Uterus (tissue), 4 donors: ENCODE data around the gene LHX4. TPM values are rescaled to one million over a fixed set of nuclear protein-coding genes. Genes with fewer than 3 reads are reported as not detected.

ENCODE experiments used
- DNase-seq, 2 donors: peaks; one replicate each; pipeline ENCODE4 v3.0.0-alpha.2; 2019 to 2020
- H3K27ac ChIP-seq, 2 donors: fragments of 200-600 bp; sonication (generic); 1 replicate in 1 of 2; 2 replicates in 1 of 2; pipeline ENCODE4 v1.5.1; 2016 to 2018
- H3K27me3 ChIP-seq, 2 donors: fragments of 200-600 bp; sonication (generic); one replicate each; pipeline ENCODE4 v1.5.1; 2018 to 2019; ENCODE audit warnings: control low read depth in 1 of 2
- H3K36me3 ChIP-seq, 2 donors: fragments of 200-600 bp; sonication (generic); one replicate each; pipeline ENCODE4 v1.5.1; 2019; ENCODE audit warnings: control low read depth in 1 of 2
- H3K4me1 ChIP-seq, 2 donors: fragments of 200-600 bp; sonication (generic); one replicate each; pipeline ENCODE4 v1.5.1; 2018 to 2019; ENCODE audit warnings: control low read depth in 1 of 2
- H3K4me3 ChIP-seq, 2 donors: fragments of 200-600 bp; sonication (generic); 1 replicate in 1 of 2; 2 replicates in 1 of 2; pipeline ENCODE4 v1.5.1; 2018 to 2019; ENCODE audit warnings: mild to moderate bottlenecking in 1 of 2
- H3K9me3 ChIP-seq, 2 donors: fragments of 200-600 bp; sonication (generic); one replicate each; pipeline ENCODE4 v1.5.1; 2019; ENCODE audit warnings: control low read depth in 1 of 2
- POLR2A ChIP-seq, 2 donors: fragments of 450-650 bp; IDR thresholded peaks; one replicate each; pipeline ENCODE4 v1.6.1; 2016; ENCODE audit warnings: antibody characterized with exemption in 2 of 2, mild to moderate bottlenecking in 1 of 2, moderate library complexity in 1 of 2
- intact Hi-C: fragments of 100-400 bp; cut with DNase I; formaldehyde crosslinking; loops from one replicate; pipeline ENCODE4 v1.15.1; 2023; ENCODE audit warnings: low total_unique reads
- total RNA-seq, 4 donors: library from RNA; depleted of rRNA in 3 of 4; stranded (reverse); fragments of >200 nt in 3 of 4; gene quantifications; one replicate each; pipeline versions ENCODE4 v1.1.0 to v1.2.4, GENCODE V29; 2014 to 2023
- TF ChIP-seq, protein P1 (sequence below), 4 experiments: fragments of 200-600 bp in 2 of 4; fragments of 450-650 bp in 2 of 4; sonication (generic) in 2 of 4; IDR thresholded peaks; one replicate each; pipeline ENCODE4 v1.5.1; 2016 to 2019; ENCODE audit warnings: antibody characterized with exemption in 4 of 4, mild to moderate bottlenecking in 2 of 4, moderate library complexity in 1 of 4
- donor health status: DM: yes; HTN: yes; CAD: no.

Gene LHX4
- total RNA-seq, 4 donors from 2014 or later = not detected

DNA sequence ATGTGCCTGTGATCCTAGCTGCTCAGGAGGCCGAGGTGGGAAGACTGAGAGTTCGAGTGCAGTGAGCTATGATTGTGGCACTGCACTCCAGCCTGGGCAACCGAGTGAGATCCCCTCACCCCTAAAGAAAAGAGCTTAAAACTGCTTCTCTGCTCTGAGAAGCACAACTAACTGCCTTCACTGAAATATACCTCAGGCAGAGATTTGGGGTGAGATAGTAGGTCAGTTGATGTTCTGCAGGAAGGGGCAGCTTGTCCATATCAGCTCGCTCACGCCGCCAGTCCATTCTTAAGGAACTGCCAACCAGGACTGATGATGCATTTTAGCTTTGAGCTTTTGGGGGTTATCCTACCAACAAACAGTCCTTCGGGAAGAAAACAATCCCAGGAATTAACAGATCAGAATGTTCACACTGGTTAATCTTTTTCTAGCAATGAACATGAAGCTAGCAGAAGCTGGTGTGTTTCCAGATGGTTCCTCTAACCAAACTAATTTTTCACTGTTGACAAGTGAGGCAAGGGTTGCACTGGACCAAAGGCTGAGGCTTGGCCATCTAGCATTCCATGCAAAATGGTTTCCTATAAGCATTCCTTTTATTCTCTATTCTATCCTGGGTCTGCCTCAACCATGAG, 31.6 kb downstream of the LHX4 start:
- H3K27me3 ChIP-seq = peaks cover 0 to 7% of the 10 kb centered on the region in 2 donors
- no peak for TF ChIP-seq POLR2A (IDR thresholded peaks at IDR 0.05)
- TF ChIP-seq, protein P1, sequence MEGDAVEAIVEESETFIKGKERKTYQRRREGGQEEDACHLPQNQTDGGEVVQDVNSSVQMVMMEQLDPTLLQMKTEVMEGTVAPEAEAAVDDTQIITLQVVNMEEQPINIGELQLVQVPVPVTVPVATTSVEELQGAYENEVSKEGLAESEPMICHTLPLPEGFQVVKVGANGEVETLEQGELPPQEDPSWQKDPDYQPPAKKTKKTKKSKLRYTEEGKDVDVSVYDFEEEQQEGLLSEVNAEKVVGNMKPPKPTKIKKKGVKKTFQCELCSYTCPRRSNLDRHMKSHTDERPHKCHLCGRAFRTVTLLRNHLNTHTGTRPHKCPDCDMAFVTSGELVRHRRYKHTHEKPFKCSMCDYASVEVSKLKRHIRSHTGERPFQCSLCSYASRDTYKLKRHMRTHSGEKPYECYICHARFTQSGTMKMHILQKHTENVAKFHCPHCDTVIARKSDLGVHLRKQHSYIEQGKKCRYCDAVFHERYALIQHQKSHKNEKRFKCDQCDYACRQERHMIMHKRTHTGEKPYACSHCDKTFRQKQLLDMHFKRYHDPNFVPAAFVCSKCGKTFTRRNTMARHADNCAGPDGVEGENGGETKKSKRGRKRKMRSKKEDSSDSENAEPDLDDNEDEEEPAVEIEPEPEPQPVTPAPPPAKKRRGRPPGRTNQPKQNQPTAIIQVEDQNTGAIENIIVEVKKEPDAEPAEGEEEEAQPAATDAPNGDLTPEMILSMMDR (IDR thresholded peaks at IDR 0.05) = no peak

GRCh38 chr1:180262628-180263488, 32.8 kb downstream of the LHX4 start:
- intact Hi-C loops = no loop called here
- no peak overlapping the region for H3K4me3 ChIP-seq

More for the DNA sequence above, 31.6 kb downstream of the LHX4 start:
- H3K4me3 ChIP-seq = no peak overlapping the region
- intact Hi-C loops = no loop called here
- no peaks in the 10 kb centered on the region for H3K36me3 ChIP-seq
- no peaks in the 10 kb centered on the region for H3K9me3 ChIP-seq
- no peaks in the 10 kb centered on the region for H3K4me1 ChIP-seq
- H3K27ac ChIP-seq = no peak overlapping the region
- no peak for DNase-seq

GRCh38 chr1:180264595-180264994, 34.5 kb downstream of the LHX4 start:
- no peaks in the 10 kb centered on the region for H3K27me3 ChIP-seq
- TF ChIP-seq, protein P1 (IDR thresholded peaks at IDR 0.05) = no peak
- TF ChIP-seq POLR2A (IDR thresholded peaks at IDR 0.05) = no peak
- no peak overlapping the region for H3K27ac ChIP-seq
- DNase-seq = no peak
- intact Hi-C loops = no loop called here
- no peaks in the 10 kb centered on the region for H3K9me3 ChIP-seq
- no peaks in the 10 kb centered on the region for H3K36me3 ChIP-seq
- no peaks in the 10 kb centered on the region for H3K4me1 ChIP-seq
- no peak overlapping the region for H3K4me3 ChIP-seq

More at GRCh38 chr1:180262628-180263488, 32.8 kb downstream of the LHX4 start:
- no peak overlapping the region for H3K27ac ChIP-seq
- no peaks in the 10 kb centered on the region for H3K4me1 ChIP-seq
- H3K36me3 ChIP-seq = no peaks in the 10 kb centered on the region
- H3K9me3 ChIP-seq = no peaks in the 10 kb centered on the region
- H3K27me3 ChIP-seq = peaks cover 0 to 4% of the 10 kb centered on the region in 2 donors
- no peak for DNase-seq
- no peak for TF ChIP-seq POLR2A (IDR thresholded peaks at IDR 0.05)
- TF ChIP-seq, protein P1 (IDR thresholded peaks at IDR 0.05) = no peak

GRCh38 chr1:180265201-180265600, 35.1 kb downstream of the LHX4 start:
- TF ChIP-seq POLR2A (IDR thresholded peaks at IDR 0.05) = no peak
- TF ChIP-seq, protein P1 (IDR thresholded peaks at IDR 0.05) = no peak
- Histone ChIP-seq H3K36me3 (no peaks in the 10 kb centered on the region), H3K27me3 (no peaks in the 10 kb centered on the region), H3K4me3 (no peak overlapping the region), H3K27ac (no peak overlapping the region), H3K4me1 (no peaks in the 10 kb centered on the region), H3K9me3 (no peaks in the 10 kb centered on the region)
- intact Hi-C loops = no loop called here
- DNase-seq = no peak

GRCh38 chr1:180265871-180266270, 35.8 kb downstream of the LHX4 start:
- Histone ChIP-seq H3K36me3 (no peaks in the 10 kb centered on the region), H3K4me1 (peaks cover 0 to under 1% of the 10 kb centered on the region in 2 donors), H3K4me3 (no peak overlapping the region), H3K27me3 (no peaks in the 10 kb centered on the region), H3K9me3 (no peaks in the 10 kb centered on the region), H3K27ac (no peak overlapping the region)
- no peak for DNase-seq
- intact Hi-C loops = no loop called here
- TF ChIP-seq, protein P1 (IDR thresholded peaks at IDR 0.05) = no peak
- TF ChIP-seq POLR2A (IDR thresholded peaks at IDR 0.05) = no peak
